Spinal cord (tissue), 10 donors: ENCODE results near the gene B3GAT2. TPM values are rescaled to one million over a fixed set of nuclear protein-coding genes. Genes with fewer than 3 reads are reported as not detected.
"Not testable (repeated sequence)": the region's sequence is repeated elsewhere in the genome, so short reads cannot be mapped to it uniquely, and the experiment has no call there.

ENCODE experiments used
- DNase-seq, 6 donors: peaks; one replicate each; pipeline versions ENCODE4 v3.0.0 to v3.0.0-alpha.2; 2013 to 2015; ENCODE audit warnings: low spot score in 6 of 6, low read depth in 4 of 6
- H3K27ac ChIP-seq: one replicate; pipeline ENCODE4 v1.5.1; 2013; ENCODE audit warnings: low read depth, low read length, control low read depth
- H3K27me3 ChIP-seq: one replicate; pipeline ENCODE4 v1.6.1; 2013; ENCODE audit warnings: low read length; ENCODE audit not compliant: control insufficient read depth, insufficient read depth
- H3K36me3 ChIP-seq: one replicate; pipeline ENCODE4 v1.6.1; 2013; ENCODE audit warnings: low read length; ENCODE audit not compliant: control insufficient read depth, insufficient read depth
- H3K4me1 ChIP-seq: one replicate; pipeline ENCODE4 v1.6.1; 2013; ENCODE audit warnings: low read length; ENCODE audit not compliant: control insufficient read depth, insufficient read depth
- H3K4me3 ChIP-seq: one replicate; pipeline ENCODE4 v1.5.1; 2013; ENCODE audit warnings: low read depth, low read length, control low read depth
- H3K9me3 ChIP-seq: one replicate; pipeline ENCODE4 v1.6.1; 2013; ENCODE audit warnings: low read length; ENCODE audit not compliant: control insufficient read depth, insufficient read depth
- WGBS: methylation state at CpG from one replicate; pipeline ENCODE4 v1.1.5; 2013; ENCODE audit warnings: missing lambda C conversion rate; ENCODE audit not compliant: insufficient coverage; 5-methylcytosine and 5-hydroxymethylcytosine counted together
- polyA plus RNA-seq, 2 donors: library from polyadenylated mRNA; unstranded; fragments of 120-200 nt; gene quantifications; one replicate each; pipeline ENCODE4 v1.2.1, GENCODE V29; 2013; ENCODE audit not compliant: insufficient read length in 2 of 2
- total RNA-seq, 2 donors: library from RNA; depleted of rRNA in 1 of 2; stranded (reverse); fragments of 120-200 nt in 1 of 2; fragments of >200 nt in 1 of 2; gene quantifications; one replicate each; pipeline versions ENCODE4 v1.2.3 to v1.2.4, GENCODE V29; 2013 to 2014
- donor health status: healthy.

The B3GAT2 gene
- total and polyA plus RNA-seq, 4 donors = 22.9 to 82.5 (median 66.1) TPM

- Histone ChIP-seq H3K36me3 (no peaks in the 10 kb centered on the region), H3K4me3 (no peak overlapping the region), H3K9me3 (no peaks in the 10 kb centered on the region), H3K4me1 (no peaks in the 10 kb centered on the region), H3K27me3 (no peaks in the 10 kb centered on the region), H3K27ac (no peak overlapping the region)
- peak in 1 of 6 donors; percentile 21 for DNase-seq
- WGBS = no CpG with 5 or more reads among the region's 3 CpGs
Observed at GRCh38 chr6:70973604-70974003, 16.7 kb upstream of the B3GAT2 start.

DNA sequence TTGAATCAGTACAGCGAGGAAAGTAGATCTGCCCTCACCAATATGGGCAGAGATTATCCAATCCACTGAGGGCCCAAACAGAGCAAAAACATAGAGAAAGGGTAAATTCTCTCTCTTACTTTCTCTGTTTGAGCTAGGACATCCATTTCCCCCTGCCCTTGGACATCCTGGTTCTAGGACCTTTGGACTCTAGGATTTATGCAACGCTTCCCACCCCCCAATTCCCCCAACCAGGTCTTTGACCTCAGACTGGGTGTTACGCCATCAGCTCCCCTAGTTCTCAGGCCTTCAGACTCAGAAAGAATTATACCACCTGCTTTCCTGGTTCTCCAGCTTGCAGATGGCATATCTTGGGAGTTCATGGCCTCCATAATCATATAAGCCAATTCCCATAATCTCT, 10.2 kb upstream of the B3GAT2 start:
- no peak for DNase-seq
- 95% methylated on average over 2 of the region's 3 CpGs for WGBS
- no peaks in the 10 kb centered on the region for H3K9me3 ChIP-seq

GRCh38 chr6:70957284-70957617, 391 bp upstream of the B3GAT2 start:
- H3K9me3 ChIP-seq = no peaks in the 10 kb centered on the region
- DNase-seq = no peak
- H3K27me3 ChIP-seq = peaks cover 11% of the 10 kb centered on the region
- peak overlapping the region; percentile 71 for H3K27ac ChIP-seq
- WGBS = 0% methylated on average over 17 of the region's 19 CpGs
- peaks cover 25% of the 10 kb centered on the region for H3K4me1 ChIP-seq
- H3K4me3 ChIP-seq = peak overlapping the region; percentile 66
- H3K36me3 ChIP-seq = no peaks in the 10 kb centered on the region

More for the DNA sequence above, 10.2 kb upstream of the B3GAT2 start:
- Histone ChIP-seq H3K4me1 (no peaks in the 10 kb centered on the region), H3K27ac (no peak overlapping the region), H3K27me3 (no peaks in the 10 kb centered on the region), H3K4me3 (no peak overlapping the region), H3K36me3 (no peaks in the 10 kb centered on the region)

GRCh38 chr6:70956191-70956450, 739 bp downstream of the B3GAT2 start:
- H3K4me1 ChIP-seq = peaks cover 25% of the 10 kb centered on the region
- H3K36me3 ChIP-seq = no peaks in the 10 kb centered on the region
- no peaks in the 10 kb centered on the region for H3K9me3 ChIP-seq
- H3K27ac ChIP-seq = peak overlapping the region; percentile 27
- peak in 1 of 6 donors; percentile 61 for DNase-seq
- H3K27me3 ChIP-seq = peaks cover 11% of the 10 kb centered on the region
- 0% methylated on average over 27 of the region's 27 CpGs for WGBS
- H3K4me3 ChIP-seq = peak overlapping the region; percentile 66

DNA sequence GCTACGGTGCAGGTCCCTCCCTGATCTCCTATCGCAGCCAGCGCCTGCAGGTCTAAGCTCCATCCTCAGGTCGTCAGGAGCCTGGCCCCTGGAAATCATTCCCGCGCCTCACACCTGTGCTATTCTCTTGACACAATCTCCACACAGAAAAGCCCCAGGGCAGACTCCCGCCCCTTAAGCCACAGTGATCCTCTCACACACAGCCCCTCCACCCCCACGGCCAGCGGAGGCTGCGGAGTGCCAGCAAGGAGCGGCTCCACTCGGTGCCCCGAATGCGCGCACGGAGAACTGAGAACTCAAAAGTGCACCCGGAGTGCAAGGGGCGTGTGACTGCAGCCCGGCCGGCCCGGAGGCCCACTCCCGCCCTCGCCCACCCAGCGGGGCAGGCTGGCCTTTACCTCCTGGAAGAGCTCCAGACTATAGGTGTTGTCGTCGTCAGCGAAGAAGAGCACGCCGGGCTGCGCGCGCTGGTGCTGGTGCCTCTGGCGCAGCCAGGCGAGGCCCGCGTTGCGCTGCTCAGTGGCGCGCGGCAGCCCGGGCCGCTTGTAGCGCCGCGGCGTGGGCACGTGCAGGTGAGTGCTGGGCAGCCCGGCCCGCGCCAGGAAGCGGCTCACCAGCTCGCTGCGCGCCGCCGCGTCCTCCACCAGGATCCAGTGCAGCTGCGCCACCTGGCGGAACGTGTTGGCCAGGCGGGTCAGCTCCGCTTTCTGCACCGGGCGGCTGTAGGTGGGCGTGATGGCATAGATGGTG, 1.2 kb downstream of the B3GAT2 start:
- under 1% methylated on average over 64 of the region's 65 CpGs for WGBS

DNA sequence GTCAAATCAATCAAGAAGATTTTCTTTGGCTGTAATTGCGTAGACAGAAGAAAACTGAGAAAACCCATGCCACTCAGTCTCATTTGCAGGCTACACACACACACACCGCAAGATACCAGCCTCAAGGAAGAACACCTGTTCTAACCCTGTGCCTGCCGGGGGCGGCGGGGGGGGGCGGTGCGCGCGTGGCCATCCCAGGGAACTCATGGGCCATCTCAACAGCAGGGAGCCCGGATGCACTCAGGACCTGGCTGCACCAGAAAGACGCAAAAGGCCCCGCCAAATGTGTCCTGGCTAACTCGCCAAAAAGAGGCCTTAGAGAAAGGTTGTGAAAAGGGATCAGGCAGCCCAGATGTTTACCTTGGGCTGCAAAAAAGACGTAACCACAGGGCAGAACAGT, 2.1 kb downstream of the B3GAT2 start:
- peak in 2 of 6 donors; percentile 30 for DNase-seq
- H3K27me3 ChIP-seq = peaks cover 11% of the 10 kb centered on the region
- peak overlapping the region; percentile 2 for H3K27ac ChIP-seq
- 19% methylated on average over 14 of the region's 14 CpGs for WGBS
- no peaks in the 10 kb centered on the region for H3K9me3 ChIP-seq
- no peaks in the 10 kb centered on the region for H3K36me3 ChIP-seq
- peaks cover 25% of the 10 kb centered on the region for H3K4me1 ChIP-seq
- H3K4me3 ChIP-seq = peak overlapping the region; percentile 61

More for the DNA sequence above, 1.2 kb downstream of the B3GAT2 start:
- Histone ChIP-seq H3K36me3 (no peaks in the 10 kb centered on the region), H3K27me3 (peaks cover 11% of the 10 kb centered on the region), H3K9me3 (no peaks in the 10 kb centered on the region), H3K27ac (peak overlapping the region; percentile 40), H3K4me1 (peaks cover 25% of the 10 kb centered on the region), H3K4me3 (peak overlapping the region; percentile 66)
- DNase-seq = peak in 5 of 6 donors; percentile 84 to 97 (median 90)

- DNase-seq = peak in 1 of 6 donors; percentile 59
- WGBS = no CpG with 5 or more reads among the region's 3 CpGs
- Histone ChIP-seq H3K36me3 (no peaks in the 10 kb centered on the region), H3K4me1 (peaks cover 25% of the 10 kb centered on the region), H3K4me3 (peak overlapping the region; percentile 61), H3K9me3 (no peaks in the 10 kb centered on the region), H3K27ac (peak overlapping the region; percentile 2), H3K27me3 (peaks cover 8% of the 10 kb centered on the region)
Observed at GRCh38 chr6:70954176-70954575, 2.7 kb downstream of the B3GAT2 start.

DNA sequence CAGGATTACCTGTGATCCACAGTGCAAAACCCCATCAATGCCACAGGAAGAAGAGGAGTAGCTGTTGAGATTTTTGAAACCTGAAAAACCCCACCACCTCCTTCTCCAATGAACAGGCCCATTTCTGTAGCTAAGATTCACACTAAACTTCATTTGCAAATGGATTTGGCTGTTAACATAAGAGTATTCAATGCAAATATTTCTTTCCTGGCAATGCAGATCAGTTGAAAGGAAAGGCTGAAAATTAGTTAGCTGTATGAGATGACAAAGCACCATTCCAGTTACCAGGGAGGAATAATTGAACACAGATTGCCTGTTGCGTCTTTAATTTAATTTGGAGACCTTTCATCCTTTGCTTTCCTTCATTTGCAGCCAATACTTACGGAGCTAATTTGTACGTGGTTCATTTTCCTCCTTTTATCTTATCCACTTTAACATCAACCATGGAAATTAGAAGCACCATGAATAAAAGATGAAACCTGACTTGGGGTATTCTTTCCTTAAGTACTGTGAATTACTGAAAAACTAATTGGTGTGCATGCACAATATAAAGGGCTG, 4.2 kb downstream of the B3GAT2 start:
- H3K36me3 ChIP-seq = no peaks in the 10 kb centered on the region
- H3K4me1 ChIP-seq = peaks cover 21% of the 10 kb centered on the region
- H3K9me3 ChIP-seq = no peaks in the 10 kb centered on the region
- DNase-seq = peak in 2 of 6 donors; percentile 15 to 54
- H3K4me3 ChIP-seq = no peak overlapping the region
- H3K27me3 ChIP-seq = peaks cover 7% of the 10 kb centered on the region
- WGBS = 40% methylated on average over 1 of the region's 3 CpGs
- no peak overlapping the region for H3K27ac ChIP-seq

DNA sequence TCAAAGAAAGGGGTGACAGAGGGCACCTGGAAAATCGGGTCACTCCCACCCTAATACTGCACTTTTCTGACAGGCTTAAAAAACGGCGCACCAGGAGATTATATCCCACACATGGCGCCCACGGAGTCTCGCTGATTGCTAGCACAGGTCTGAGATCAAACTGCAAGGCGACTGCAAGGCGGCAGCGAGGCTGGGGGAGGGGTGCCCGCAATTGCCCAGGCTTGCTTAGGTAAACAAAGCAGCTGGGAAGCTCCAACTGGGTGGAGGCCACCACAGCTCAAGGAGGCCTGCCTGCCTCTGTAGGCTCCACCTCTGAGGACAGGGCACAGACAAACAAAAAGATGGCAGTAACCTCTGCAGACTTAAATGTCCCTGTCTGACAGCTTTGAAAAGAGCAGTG, 12.5 kb downstream of the B3GAT2 start:
- H3K4me1 ChIP-seq, H3K4me3 ChIP-seq, H3K9me3 ChIP-seq, H3K27me3 ChIP-seq, DNase-seq, H3K27ac ChIP-seq, H3K36me3 ChIP-seq: not testable (repeated sequence)
- WGBS = 100% methylated on average over 6 of the region's 10 CpGs

- 86% methylated on average over 1 of the region's 3 CpGs for WGBS
- Histone ChIP-seq H3K9me3 (no peaks in the 10 kb centered on the region), H3K36me3 (no peaks in the 10 kb centered on the region), H3K4me1 (no peaks in the 10 kb centered on the region), H3K27ac (no peak overlapping the region), H3K27me3 (no peaks in the 10 kb centered on the region), H3K4me3 (no peak overlapping the region)
- no peak for DNase-seq
Observed at GRCh38 chr6:70933853-70934252, 23.0 kb downstream of the B3GAT2 start.
